ENCODE results near the gene BMP6. TPM values are rescaled to one million over a fixed set of nuclear protein-coding genes. Genes with fewer than 3 reads are reported as not detected.

Gene BMP6
- total and polyA plus RNA-seq, 2 donors (not counting 3 experiments of a cell fraction or from before 2014, with no cell fraction given) = 221 to 276 TPM

GRCh38 chr6:7703148-7703680 lies 22.7 kb upstream of the BMP6 start:
- ChIA-PET CTCF (no interaction called here), POLR2A (no interaction called here)
- no peaks in the 10 kb centered on the region for H3K36me3 ChIP-seq (ENCODE audit: control insufficient read depth in 2 of 2, extremely low read depth in 1 of 2, insufficient read depth in 2 of 2, low read length in 2 of 2)
- no TSS peak for BruUV-seq (replicated peaks)
- H3K9ac ChIP-seq (replicated peaks; ENCODE audit: extremely low read depth, insufficient read depth, low read length) = no peak overlapping the region
- H3K4me3 ChIP-seq (replicated peaks in 1 of 3; ENCODE audit: insufficient read depth in 1 of 3, low read depth in 1 of 3, low read length in 3 of 3) = no peak overlapping the region
- no peaks in the 10 kb centered on the region for H3K9me3 ChIP-seq (replicated peaks; ENCODE audit: control insufficient read depth, insufficient read depth, low read length)
- H3K4me2 ChIP-seq (ENCODE audit: insufficient read depth, low read length) = no peak overlapping the region
- H2AFZ ChIP-seq (ENCODE audit: low read depth, low read length) = no peak overlapping the region
- no peak for FAIRE-seq
- H3K79me2 ChIP-seq (ENCODE audit: control insufficient read depth, insufficient read depth, low read length) = no peaks in the 10 kb centered on the region
- intact Hi-C loops (cut with micrococcal nuclease) (no loop called here), dilution Hi-C loops (cut with MboI; ENCODE audit: extremely low pct_ligation_motif_present, low sequenced_read_pairs) (no loop called here)
- TF ChIP-seq POLR2AphosphoS5 (IDR thresholded peaks at IDR 0.05; ENCODE audit: insufficient read depth, low read depth, low read length) (no peak), GATA2 (IDR thresholded peaks at IDR 0.05; ENCODE audit: insufficient read depth, insufficient read length, low read depth, low read length) (no peak), POLR2A (IDR thresholded peaks at IDR 0.05; ENCODE audit: low read depth, low read length) (no peak), FOS (IDR thresholded peaks at IDR 0.05; ENCODE audit: borderline replicate concordance, insufficient read depth, low read length) (no peak), JUN (IDR thresholded peaks at IDR 0.05; ENCODE audit: borderline replicate concordance, insufficient read depth, insufficient read length, low read depth) (no peak), EZH2 (IDR thresholded peaks at IDR 0.05; ENCODE audit: borderline replicate concordance, low read depth, low read length, severe bottlenecking) (no peak), MYC (IDR thresholded peaks at IDR 0.05; ENCODE audit: low read depth, low read length) (no peak)
- TF ChIP-seq, protein P1, sequence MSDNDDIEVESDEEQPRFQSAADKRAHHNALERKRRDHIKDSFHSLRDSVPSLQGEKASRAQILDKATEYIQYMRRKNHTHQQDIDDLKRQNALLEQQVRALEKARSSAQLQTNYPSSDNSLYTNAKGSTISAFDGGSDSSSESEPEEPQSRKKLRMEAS (IDR thresholded peaks at IDR 0.05; ENCODE audit: insufficient read depth, insufficient read length) = no peak
- TF ChIP-seq, protein P2, sequence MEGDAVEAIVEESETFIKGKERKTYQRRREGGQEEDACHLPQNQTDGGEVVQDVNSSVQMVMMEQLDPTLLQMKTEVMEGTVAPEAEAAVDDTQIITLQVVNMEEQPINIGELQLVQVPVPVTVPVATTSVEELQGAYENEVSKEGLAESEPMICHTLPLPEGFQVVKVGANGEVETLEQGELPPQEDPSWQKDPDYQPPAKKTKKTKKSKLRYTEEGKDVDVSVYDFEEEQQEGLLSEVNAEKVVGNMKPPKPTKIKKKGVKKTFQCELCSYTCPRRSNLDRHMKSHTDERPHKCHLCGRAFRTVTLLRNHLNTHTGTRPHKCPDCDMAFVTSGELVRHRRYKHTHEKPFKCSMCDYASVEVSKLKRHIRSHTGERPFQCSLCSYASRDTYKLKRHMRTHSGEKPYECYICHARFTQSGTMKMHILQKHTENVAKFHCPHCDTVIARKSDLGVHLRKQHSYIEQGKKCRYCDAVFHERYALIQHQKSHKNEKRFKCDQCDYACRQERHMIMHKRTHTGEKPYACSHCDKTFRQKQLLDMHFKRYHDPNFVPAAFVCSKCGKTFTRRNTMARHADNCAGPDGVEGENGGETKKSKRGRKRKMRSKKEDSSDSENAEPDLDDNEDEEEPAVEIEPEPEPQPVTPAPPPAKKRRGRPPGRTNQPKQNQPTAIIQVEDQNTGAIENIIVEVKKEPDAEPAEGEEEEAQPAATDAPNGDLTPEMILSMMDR (IDR thresholded peaks at IDR 0.05; ENCODE audit: extremely low read depth in 1 of 2, insufficient read depth in 1 of 2, low read depth in 1 of 2, low read length in 2 of 2) = no peak
- H3K4me1 ChIP-seq (ENCODE audit: control insufficient read depth, extremely low read depth, insufficient read depth, low read length) = peaks cover 5% of the 10 kb centered on the region
- no peaks in the 10 kb centered on the region for H3K9me1 ChIP-seq (replicated peaks; ENCODE audit: control insufficient read depth, extremely low read depth, insufficient read depth, low read length)
- H3K27me3 ChIP-seq (ENCODE audit: control insufficient read depth in 2 of 2, insufficient read depth in 2 of 2, low read length in 2 of 2) = no peaks in the 10 kb centered on the region
- DNase-seq (ENCODE audit: low read depth, low spot score) = no peak
- H4K20me1 ChIP-seq (replicated peaks; ENCODE audit: control insufficient read depth, extremely low read depth, insufficient read depth, low read length) = no peaks in the 10 kb centered on the region
- H3K27ac ChIP-seq (ENCODE audit: insufficient read depth, low read depth, low read length) = no peak overlapping the region

All from endothelial cell of umbilical vein (primary cell).